Brain pericyte (primary cell): ENCODE data around the gene PLCL2.
"Not testable (repeated sequence)": the region's sequence is repeated elsewhere in the genome, so short reads cannot be mapped to it uniquely, and the experiment has no call there.

ENCODE experiments used
- DNase-seq: peaks from one replicate; pipeline ENCODE4 v3.0.0-alpha.2; 2012; ENCODE audit warnings: low read depth, low spot score

The PLCL2 gene

GRCh38 chr3:17118771-17119170 is 234.0 kb downstream of the PLCL2 start:
- DNase-seq, result no peak

- DNase-seq, result no peak
Observed at GRCh38 chr3:17119201-17120072, 234.7 kb downstream of the PLCL2 start.

- DNase-seq, result no peak
Observed at GRCh38 chr3:17120115-17120514, 235.4 kb downstream of the PLCL2 start.

- no peak for DNase-seq
Observed at GRCh38 chr3:17121336-17121735, 236.6 kb downstream of the PLCL2 start.

- DNase-seq, result no peak
Observed at GRCh38 chr3:17122758-17123157, 238.0 kb downstream of the PLCL2 start.

GRCh38 chr3:17125738-17126442 is 241.1 kb downstream of the PLCL2 start:
- DNase-seq, result no peak

- DNase-seq, result not testable (repeated sequence)
Observed at GRCh38 chr3:17128671-17129070, 243.9 kb downstream of the PLCL2 start.

GRCh38 chr3:17129556-17129955 is 244.8 kb downstream of the PLCL2 start:
- no peak for DNase-seq

- DNase-seq, result no peak
Observed at GRCh38 chr3:17130956-17131355, 246.2 kb downstream of the PLCL2 start.

- no peak for DNase-seq
Observed at GRCh38 chr3:17132286-17133115, 247.7 kb downstream of the PLCL2 start.

GRCh38 chr3:17133632-17134545 is 249.1 kb downstream of the PLCL2 start:
- no peak for DNase-seq

GRCh38 chr3:17135696-17136095 is 250.9 kb downstream of the PLCL2 start:
- DNase-seq, result no peak

GRCh38 chr3:17136136-17136721 is 251.5 kb downstream of the PLCL2 start:
- DNase-seq, result no peak

GRCh38 chr3:17137321-17137826 is 252.6 kb downstream of the PLCL2 start:
- no peak for DNase-seq

GRCh38 chr3:17138246-17139039 is 253.7 kb downstream of the PLCL2 start:
- no peak for DNase-seq
